Chondrocyte (in vitro differentiated cells): ENCODE measurements around the gene SUPT20H. TPM values are rescaled to one million over a fixed set of nuclear protein-coding genes. Genes with fewer than 3 reads are reported as not detected.
A peak's percentile ranks its signal among the peaks of the same experiment; 100 is the strongest.

Experiments used
- DNase-seq: peaks from one replicate; pipeline ENCODE4 v3.0.0; 2021; ENCODE audit warnings: mixed read lengths, low spot score
- H3K27ac Mint-ChIP-seq: one replicate; pipeline ENCODE4 v1.8.0; 2021; ENCODE audit warnings: mild to moderate bottlenecking, moderate library complexity, mixed read lengths; ENCODE audit not compliant: unreplicated experiment
- H3K27me3 Mint-ChIP-seq: 2 replicates; pipeline ENCODE4 v1.8.0; 2021; ENCODE audit warnings: low read depth, mixed read lengths
- H3K36me3 Mint-ChIP-seq: 2 replicates; pipeline ENCODE4 v1.8.0; 2021; ENCODE audit warnings: low read depth, mixed read lengths
- H3K4me1 Mint-ChIP-seq: 2 replicates; pipeline ENCODE4 v1.8.0; 2021; ENCODE audit warnings: low read depth, mild to moderate bottlenecking, mixed read lengths
- H3K4me3 Mint-ChIP-seq: one replicate; pipeline ENCODE4 v1.8.0; 2021; ENCODE audit warnings: mild to moderate bottlenecking, moderate library complexity, mixed read lengths; ENCODE audit not compliant: unreplicated experiment
- H3K9me3 Mint-ChIP-seq: 2 replicates; pipeline ENCODE4 v1.8.0; 2021; ENCODE audit warnings: low read depth, mixed read lengths
- total RNA-seq: library from RNA; stranded (reverse); gene quantifications from 3 replicates; pipeline ENCODE4 v1.2.1, GENCODE V29; 2021
- TF ChIP-seq, protein P1 (sequence below): fragments of 200-600 bp; sonication (generic); IDR thresholded peaks from 2 replicates; pipeline ENCODE4 v1.5.0; 2021; ENCODE audit warnings: antibody characterized with exemption, mild to moderate bottlenecking, moderate library complexity

Gene SUPT20H
- total RNA-seq, 1 donor from 2014 or later: 51.2 TPM

DNA sequence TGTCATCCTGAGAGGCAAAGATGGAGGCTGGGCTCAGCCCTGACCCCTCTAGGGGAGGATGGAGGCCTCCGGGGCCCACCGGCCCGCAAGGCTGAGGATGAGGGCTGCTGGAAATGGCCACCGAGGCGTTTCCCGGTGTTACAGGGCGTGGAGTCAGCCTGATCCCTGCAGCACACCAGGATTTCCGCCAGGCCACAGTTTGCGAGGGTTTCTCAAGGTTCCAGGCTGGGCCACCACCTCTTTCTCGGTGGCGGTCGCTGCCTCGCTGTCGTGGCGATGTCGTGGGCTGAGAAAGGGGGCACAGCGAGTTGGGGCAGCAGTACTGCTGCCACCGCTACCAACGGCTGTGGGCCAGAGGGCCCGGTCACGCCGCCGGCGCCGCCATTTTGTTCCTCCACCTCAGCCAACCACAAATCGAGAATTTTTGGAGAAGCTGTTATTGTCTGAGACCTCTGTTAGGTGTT, 45.8 kb upstream of the SUPT20H start, which contains the start of gene CSNK1A1L:
TSS of gene CSNK1A1L (minus strand) at position 414 of the 464 bp plus-strand sequence. CDS start at position 6, 408 bp downstream.
- no peak within 1 kb of the TSS for H3K27ac Mint-ChIP-seq

DNA sequence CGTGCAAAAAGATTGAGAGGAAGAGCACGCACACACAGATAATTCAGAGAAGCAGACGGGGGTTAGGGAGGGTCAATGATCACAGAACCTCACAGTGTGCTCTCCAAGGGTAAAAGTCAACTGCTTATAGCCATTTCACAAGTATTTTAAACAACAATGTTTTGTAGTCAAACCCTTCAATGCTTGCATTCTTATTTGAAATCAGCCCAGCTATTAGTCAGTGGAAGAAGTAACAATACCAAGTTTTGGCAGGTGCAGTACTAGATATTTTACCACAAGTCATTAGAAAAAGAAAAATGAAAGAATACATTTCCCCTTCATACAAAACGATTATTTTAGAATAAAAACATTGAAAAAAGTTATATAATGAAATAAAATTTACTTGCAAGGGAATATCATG, 43.4 kb upstream of the SUPT20H start:
- H3K4me1 Mint-ChIP-seq: peaks cover 38% of the 10 kb centered on the region
- DNase-seq: no peak
- no peak overlapping the region for H3K4me3 Mint-ChIP-seq

More for the DNA sequence above, 45.8 kb upstream of the SUPT20H start, which contains the start of gene CSNK1A1L:
- Mint-ChIP-seq H3K27me3 (no peaks in the 10 kb centered on the region), H3K9me3 (peaks cover 3% of the 10 kb centered on the region), H3K4me3 (no peak within 1 kb of the TSS), H3K4me1 (peaks cover 53% of the 10 kb centered on the region), H3K36me3 (no peaks in the 10 kb centered on the region)
- TF ChIP-seq, protein P1, sequence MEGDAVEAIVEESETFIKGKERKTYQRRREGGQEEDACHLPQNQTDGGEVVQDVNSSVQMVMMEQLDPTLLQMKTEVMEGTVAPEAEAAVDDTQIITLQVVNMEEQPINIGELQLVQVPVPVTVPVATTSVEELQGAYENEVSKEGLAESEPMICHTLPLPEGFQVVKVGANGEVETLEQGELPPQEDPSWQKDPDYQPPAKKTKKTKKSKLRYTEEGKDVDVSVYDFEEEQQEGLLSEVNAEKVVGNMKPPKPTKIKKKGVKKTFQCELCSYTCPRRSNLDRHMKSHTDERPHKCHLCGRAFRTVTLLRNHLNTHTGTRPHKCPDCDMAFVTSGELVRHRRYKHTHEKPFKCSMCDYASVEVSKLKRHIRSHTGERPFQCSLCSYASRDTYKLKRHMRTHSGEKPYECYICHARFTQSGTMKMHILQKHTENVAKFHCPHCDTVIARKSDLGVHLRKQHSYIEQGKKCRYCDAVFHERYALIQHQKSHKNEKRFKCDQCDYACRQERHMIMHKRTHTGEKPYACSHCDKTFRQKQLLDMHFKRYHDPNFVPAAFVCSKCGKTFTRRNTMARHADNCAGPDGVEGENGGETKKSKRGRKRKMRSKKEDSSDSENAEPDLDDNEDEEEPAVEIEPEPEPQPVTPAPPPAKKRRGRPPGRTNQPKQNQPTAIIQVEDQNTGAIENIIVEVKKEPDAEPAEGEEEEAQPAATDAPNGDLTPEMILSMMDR: no peak
- no peak for DNase-seq

DNA sequence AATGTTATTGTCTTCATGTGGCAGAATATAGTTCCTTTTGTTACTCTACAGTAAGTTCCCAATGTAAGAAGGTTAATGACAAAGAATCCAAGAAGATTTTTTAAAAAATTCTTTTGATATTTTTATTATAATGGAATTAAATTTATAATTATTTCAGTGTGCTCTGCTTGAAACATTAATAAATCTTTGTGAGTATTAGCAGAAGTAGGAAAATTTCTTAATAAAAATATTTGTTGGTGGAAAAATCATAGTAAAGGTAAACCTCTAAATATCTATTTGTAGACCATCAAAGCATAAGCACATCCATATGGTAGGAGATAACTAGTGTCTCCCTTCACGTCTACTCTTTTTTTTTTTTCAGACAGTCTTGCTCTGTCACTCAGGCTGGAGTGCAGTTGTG, 41.7 kb upstream of the SUPT20H start:
- Mint-ChIP-seq H3K27ac (no peak overlapping the region), H3K4me3 (no peak overlapping the region), H3K4me1 (peaks cover 25% of the 10 kb centered on the region), H3K36me3 (no peaks in the 10 kb centered on the region), H3K27me3 (no peaks in the 10 kb centered on the region), H3K9me3 (peaks cover 3% of the 10 kb centered on the region)
- TF ChIP-seq, protein P1: no peak
- DNase-seq: no peak

More for the DNA sequence above, 43.4 kb upstream of the SUPT20H start:
- TF ChIP-seq, protein P1: no peak
- Mint-ChIP-seq H3K9me3 (peaks cover 3% of the 10 kb centered on the region), H3K36me3 (no peaks in the 10 kb centered on the region), H3K27ac (no peak overlapping the region), H3K27me3 (no peaks in the 10 kb centered on the region)

DNA sequence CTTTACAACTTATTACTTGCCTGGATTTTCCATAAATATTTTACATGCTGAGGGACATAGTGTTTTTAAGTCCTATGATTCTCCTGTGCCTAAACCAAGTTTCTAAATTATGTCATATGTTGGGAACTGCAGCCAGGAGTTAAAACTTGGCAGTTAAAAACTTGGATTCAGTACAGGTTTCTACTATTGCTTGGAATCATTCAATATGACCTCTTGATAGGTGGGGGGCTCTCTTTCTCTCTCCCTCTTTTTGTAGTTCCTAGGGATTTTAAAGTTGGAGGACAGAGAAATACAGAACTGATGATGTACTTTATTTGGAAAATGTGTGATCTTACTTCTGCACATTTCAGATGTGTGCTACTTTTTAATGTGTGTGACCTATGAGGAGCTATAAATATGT, 41.2 kb upstream of the SUPT20H start:
- Mint-ChIP-seq H3K27me3 (no peaks in the 10 kb centered on the region), H3K4me3 (no peak overlapping the region), H3K36me3 (no peaks in the 10 kb centered on the region), H3K4me1 (peaks cover 25% of the 10 kb centered on the region), H3K27ac (peak overlapping the region; percentile 51), H3K9me3 (peaks cover 3% of the 10 kb centered on the region)
- no peak for DNase-seq
- TF ChIP-seq, protein P1: no peak

DNA sequence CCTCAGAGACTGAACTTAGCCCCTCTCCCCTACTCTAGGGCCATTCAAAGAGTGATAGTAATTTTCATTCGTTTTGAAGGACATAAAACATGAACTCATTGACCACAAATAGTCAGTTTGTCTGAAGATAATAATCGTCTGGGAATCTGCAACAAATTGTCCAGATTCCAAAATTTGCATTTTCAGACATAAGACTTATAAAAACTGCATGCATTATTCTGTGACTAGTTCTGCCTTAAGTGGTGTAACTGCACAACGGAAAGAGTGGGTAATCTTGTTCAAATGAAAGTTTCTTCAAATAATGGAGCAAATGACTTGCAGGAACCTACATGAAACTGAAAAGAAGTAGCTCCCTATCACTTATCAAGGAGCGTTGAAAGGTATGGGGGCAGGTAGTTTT, 37.6 kb upstream of the SUPT20H start:
- no peak for DNase-seq
- no peaks in the 10 kb centered on the region for H3K9me3 Mint-ChIP-seq
- peaks cover 16% of the 10 kb centered on the region for H3K4me1 Mint-ChIP-seq
- TF ChIP-seq, protein P1: no peak
- no peak overlapping the region for H3K27ac Mint-ChIP-seq
- H3K36me3 Mint-ChIP-seq: no peaks in the 10 kb centered on the region
- no peaks in the 10 kb centered on the region for H3K27me3 Mint-ChIP-seq
- no peak overlapping the region for H3K4me3 Mint-ChIP-seq
